Uterus (tissue), 2 donors: ENCODE results near the gene CACNA1A.

Experiments
- POLR2A ChIP-seq, 2 donors: fragments of 450-650 bp; IDR thresholded peaks; one replicate each; pipeline ENCODE4 v1.6.1; 2016; ENCODE audit warnings: antibody characterized with exemption in 2 of 2, mild to moderate bottlenecking in 1 of 2, moderate library complexity in 1 of 2
- TF ChIP-seq, protein P1 (sequence below), 4 experiments: fragments of 200-600 bp in 2 of 4; fragments of 450-650 bp in 2 of 4; sonication (generic) in 2 of 4; IDR thresholded peaks; one replicate each; pipeline ENCODE4 v1.5.1; 2016 to 2019; ENCODE audit warnings: antibody characterized with exemption in 4 of 4, mild to moderate bottlenecking in 2 of 4, moderate library complexity in 1 of 4

DNA sequence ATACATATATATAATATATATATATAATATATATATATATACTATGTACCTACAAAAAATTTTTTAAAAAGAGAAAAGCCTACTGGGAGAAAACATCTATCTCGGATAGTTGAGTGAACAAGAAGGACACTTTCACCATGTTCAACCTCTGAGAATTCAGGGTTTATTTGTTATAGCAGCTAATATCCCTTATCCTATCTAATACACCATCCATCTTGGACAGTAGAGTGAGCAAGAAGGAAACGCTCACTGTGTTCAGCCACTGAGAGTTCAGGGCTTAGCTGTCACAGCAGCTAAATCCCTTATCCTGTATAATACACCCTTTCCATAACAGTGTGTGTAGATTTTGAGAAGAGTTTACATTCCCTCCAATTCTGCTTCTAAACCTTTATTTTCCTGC is 38.1 kb upstream of the CACNA1A start:
- no peak for TF ChIP-seq POLR2A (IDR thresholded peaks at IDR 0.05)
- TF ChIP-seq, protein P1, sequence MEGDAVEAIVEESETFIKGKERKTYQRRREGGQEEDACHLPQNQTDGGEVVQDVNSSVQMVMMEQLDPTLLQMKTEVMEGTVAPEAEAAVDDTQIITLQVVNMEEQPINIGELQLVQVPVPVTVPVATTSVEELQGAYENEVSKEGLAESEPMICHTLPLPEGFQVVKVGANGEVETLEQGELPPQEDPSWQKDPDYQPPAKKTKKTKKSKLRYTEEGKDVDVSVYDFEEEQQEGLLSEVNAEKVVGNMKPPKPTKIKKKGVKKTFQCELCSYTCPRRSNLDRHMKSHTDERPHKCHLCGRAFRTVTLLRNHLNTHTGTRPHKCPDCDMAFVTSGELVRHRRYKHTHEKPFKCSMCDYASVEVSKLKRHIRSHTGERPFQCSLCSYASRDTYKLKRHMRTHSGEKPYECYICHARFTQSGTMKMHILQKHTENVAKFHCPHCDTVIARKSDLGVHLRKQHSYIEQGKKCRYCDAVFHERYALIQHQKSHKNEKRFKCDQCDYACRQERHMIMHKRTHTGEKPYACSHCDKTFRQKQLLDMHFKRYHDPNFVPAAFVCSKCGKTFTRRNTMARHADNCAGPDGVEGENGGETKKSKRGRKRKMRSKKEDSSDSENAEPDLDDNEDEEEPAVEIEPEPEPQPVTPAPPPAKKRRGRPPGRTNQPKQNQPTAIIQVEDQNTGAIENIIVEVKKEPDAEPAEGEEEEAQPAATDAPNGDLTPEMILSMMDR (IDR thresholded peaks at IDR 0.05): no peak
